ENCODE measurements around the gene OR52A1. TPM values are rescaled to one million over a fixed set of nuclear protein-coding genes. Genes with fewer than 3 reads are reported as not detected.

Gene OR52A1
- total RNA-seq, 6 experiments from 2014 or later, result not detected

DNA sequence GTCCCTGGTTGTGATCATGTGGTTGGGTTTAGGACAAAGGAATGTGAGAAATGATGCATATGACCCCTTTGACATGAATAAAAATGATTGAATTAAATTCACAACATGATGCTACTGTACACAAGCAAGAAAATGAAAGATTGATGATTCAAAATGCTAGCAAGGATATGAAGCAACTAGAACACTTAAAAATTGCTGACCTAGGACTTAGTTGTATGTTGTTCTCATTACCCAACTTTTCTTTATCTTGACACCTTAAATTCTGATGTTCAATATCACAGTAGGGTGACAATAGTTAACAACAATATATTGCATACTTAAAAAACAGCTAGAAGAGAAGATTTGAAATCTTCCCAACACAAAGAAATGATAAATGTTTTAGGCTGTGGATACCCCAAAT, 37.0 kb downstream of the OR52A1 start:
- Mint-ChIP-seq H3K4me1 (ENCODE audit: low read depth) (no peaks in the 10 kb centered on the region), H3K27ac (no peak overlapping the region), H3K9me3 (no peaks in the 10 kb centered on the region), H3K27me3 (ENCODE audit: insufficient read depth) (peaks cover 1% of the 10 kb centered on the region; the same call in 1 of the 2 replicates), H3K36me3 (ENCODE audit: low read depth) (no peaks in the 10 kb centered on the region), H3K4me3 (no peak overlapping the region)
- TF ChIP-seq, protein P1, sequence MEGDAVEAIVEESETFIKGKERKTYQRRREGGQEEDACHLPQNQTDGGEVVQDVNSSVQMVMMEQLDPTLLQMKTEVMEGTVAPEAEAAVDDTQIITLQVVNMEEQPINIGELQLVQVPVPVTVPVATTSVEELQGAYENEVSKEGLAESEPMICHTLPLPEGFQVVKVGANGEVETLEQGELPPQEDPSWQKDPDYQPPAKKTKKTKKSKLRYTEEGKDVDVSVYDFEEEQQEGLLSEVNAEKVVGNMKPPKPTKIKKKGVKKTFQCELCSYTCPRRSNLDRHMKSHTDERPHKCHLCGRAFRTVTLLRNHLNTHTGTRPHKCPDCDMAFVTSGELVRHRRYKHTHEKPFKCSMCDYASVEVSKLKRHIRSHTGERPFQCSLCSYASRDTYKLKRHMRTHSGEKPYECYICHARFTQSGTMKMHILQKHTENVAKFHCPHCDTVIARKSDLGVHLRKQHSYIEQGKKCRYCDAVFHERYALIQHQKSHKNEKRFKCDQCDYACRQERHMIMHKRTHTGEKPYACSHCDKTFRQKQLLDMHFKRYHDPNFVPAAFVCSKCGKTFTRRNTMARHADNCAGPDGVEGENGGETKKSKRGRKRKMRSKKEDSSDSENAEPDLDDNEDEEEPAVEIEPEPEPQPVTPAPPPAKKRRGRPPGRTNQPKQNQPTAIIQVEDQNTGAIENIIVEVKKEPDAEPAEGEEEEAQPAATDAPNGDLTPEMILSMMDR (IDR thresholded peaks at IDR 0.05), result no peak
- DNase-seq, result no peak

DNA sequence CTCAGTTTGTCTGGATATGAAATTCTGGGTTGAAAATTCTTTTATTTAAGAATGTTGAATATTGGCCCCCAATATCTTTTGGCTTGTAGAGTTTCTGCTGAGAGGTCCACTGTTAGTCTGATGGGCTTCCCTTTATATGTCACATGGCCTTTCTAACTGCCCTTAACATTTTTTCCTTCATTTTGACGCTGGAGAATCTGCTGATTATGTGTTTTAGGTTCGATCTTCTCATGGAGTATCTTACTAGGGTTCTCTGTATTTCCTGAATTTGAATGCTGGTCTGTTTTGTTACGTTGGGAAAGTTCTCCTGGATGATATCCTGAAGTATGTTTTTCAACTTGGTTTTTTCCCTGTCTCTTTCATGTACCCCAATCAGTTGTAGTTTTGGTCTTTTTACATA, 39.2 kb downstream of the OR52A1 start:
- no peaks in the 10 kb centered on the region for H3K4me1 Mint-ChIP-seq (ENCODE audit: low read depth)
- no peaks in the 10 kb centered on the region for H3K9me3 Mint-ChIP-seq
- no peaks in the 10 kb centered on the region for H3K36me3 Mint-ChIP-seq (ENCODE audit: low read depth)
- no peak for DNase-seq
- H3K27me3 Mint-ChIP-seq (ENCODE audit: insufficient read depth), result peaks cover 1% of the 10 kb centered on the region; the same call in 1 of the 2 replicates
- TF ChIP-seq, protein P1 (IDR thresholded peaks at IDR 0.05), result no peak
- H3K4me3 Mint-ChIP-seq, result no peak overlapping the region
- no peak overlapping the region for H3K27ac Mint-ChIP-seq

DNA sequence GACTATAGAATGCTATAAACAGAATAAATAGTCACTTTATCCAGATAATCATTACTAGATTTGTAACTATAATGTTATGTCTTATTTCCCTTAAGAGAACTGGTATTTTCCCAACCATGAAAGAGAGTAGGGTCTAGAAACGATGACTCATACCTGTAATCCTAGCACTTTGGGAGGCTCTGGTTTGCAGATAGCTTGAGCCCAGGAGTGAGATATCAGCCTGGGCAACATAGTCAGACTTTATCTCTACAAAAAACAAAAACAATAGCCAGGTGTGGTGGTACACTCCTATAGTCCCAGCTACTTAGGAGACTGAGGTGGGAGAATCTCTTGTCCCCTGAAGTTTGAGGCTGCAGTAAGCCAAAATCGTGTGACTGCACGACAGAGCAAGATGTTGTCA, 47.3 kb downstream of the OR52A1 start:
- no peaks in the 10 kb centered on the region for H3K4me1 Mint-ChIP-seq (ENCODE audit: low read depth)
- no peak overlapping the region for H3K27ac Mint-ChIP-seq
- peaks cover 4% of the 10 kb centered on the region; the same call in 1 of the 2 replicates for H3K27me3 Mint-ChIP-seq (ENCODE audit: insufficient read depth)
- TF ChIP-seq, protein P1 (IDR thresholded peaks at IDR 0.05), result no peak
- H3K4me3 Mint-ChIP-seq, result no peak overlapping the region
- no peak for DNase-seq
- H3K36me3 Mint-ChIP-seq (ENCODE audit: low read depth), result no peaks in the 10 kb centered on the region
- H3K9me3 Mint-ChIP-seq, result no peaks in the 10 kb centered on the region

- H3K27me3 Mint-ChIP-seq (ENCODE audit: insufficient read depth), result peaks cover 4% of the 10 kb centered on the region; the same call in 1 of the 2 replicates
- TF ChIP-seq, protein P1 (IDR thresholded peaks at IDR 0.05), result no peak
- H3K9me3 Mint-ChIP-seq, result no peaks in the 10 kb centered on the region
- no peak for DNase-seq
- H3K27ac Mint-ChIP-seq, result no peak overlapping the region
- no peak overlapping the region for H3K4me3 Mint-ChIP-seq
- H3K36me3 Mint-ChIP-seq (ENCODE audit: low read depth), result no peaks in the 10 kb centered on the region
- no peaks in the 10 kb centered on the region for H3K4me1 Mint-ChIP-seq (ENCODE audit: low read depth)
These were observed 51.5 kb downstream of the OR52A1 start for GRCh38 chr11:5103066-5103465.

DNA sequence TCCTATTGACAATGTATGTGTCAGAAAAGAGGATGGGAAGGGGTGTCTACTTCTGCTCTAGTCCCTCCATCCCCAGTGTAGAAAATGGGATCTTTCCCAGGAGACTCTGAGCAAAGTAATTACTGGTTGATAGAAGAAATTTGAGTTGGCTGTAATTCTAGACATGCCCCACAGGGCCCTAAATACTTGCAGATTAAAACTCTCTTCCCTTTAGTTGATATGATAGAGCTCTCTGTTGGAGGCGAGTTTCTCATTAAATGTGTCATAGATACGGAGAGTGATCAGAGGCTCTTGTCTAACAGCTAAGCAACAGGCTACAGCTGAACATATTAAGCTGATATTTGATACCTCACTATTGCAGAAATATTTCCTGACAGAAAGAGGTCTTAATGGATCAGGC, 52.3 kb downstream of the OR52A1 start:
- Mint-ChIP-seq H3K4me3 (no peak overlapping the region), H3K36me3 (ENCODE audit: low read depth) (no peaks in the 10 kb centered on the region), H3K9me3 (no peaks in the 10 kb centered on the region), H3K27ac (no peak overlapping the region), H3K4me1 (ENCODE audit: low read depth) (no peaks in the 10 kb centered on the region), H3K27me3 (ENCODE audit: insufficient read depth) (peaks cover 2% of the 10 kb centered on the region; the same call in 1 of the 2 replicates)
- no peak for DNase-seq
- TF ChIP-seq, protein P1 (IDR thresholded peaks at IDR 0.05), result no peak

- Mint-ChIP-seq H3K27ac (no peak overlapping the region), H3K36me3 (ENCODE audit: low read depth) (no peaks in the 10 kb centered on the region), H3K27me3 (ENCODE audit: insufficient read depth) (no peaks in the 10 kb centered on the region; the same call in 1 of the 2 replicates), H3K4me1 (ENCODE audit: low read depth) (no peaks in the 10 kb centered on the region; the same call in 1 of the 2 replicates), H3K4me3 (no peak overlapping the region), H3K9me3 (peaks cover 4% of the 10 kb centered on the region; the same call in 1 of the 2 replicates)
- TF ChIP-seq, protein P1 (IDR thresholded peaks at IDR 0.05), result no peak
- no peak for DNase-seq
These were observed 58.5 kb downstream of the OR52A1 start for GRCh38 chr11:5096011-5096410.
